ENCODE results near the gene SLC39A6.
A peak's percentile ranks its signal among the peaks of the same experiment; 100 is the strongest.
"Not testable (repeated sequence)": the region's sequence is repeated elsewhere in the genome, so short reads cannot be mapped to it uniquely, and the experiment has no call there.

Gene SLC39A6, protein sequence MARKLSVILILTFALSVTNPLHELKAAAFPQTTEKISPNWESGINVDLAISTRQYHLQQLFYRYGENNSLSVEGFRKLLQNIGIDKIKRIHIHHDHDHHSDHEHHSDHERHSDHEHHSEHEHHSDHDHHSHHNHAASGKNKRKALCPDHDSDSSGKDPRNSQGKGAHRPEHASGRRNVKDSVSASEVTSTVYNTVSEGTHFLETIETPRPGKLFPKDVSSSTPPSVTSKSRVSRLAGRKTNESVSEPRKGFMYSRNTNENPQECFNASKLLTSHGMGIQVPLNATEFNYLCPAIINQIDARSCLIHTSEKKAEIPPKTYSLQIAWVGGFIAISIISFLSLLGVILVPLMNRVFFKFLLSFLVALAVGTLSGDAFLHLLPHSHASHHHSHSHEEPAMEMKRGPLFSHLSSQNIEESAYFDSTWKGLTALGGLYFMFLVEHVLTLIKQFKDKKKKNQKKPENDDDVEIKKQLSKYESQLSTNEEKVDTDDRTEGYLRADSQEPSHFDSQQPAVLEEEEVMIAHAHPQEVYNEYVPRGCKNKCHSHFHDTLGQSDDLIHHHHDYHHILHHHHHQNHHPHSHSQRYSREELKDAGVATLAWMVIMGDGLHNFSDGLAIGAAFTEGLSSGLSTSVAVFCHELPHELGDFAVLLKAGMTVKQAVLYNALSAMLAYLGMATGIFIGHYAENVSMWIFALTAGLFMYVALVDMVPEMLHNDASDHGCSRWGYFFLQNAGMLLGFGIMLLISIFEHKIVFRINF

DNA sequence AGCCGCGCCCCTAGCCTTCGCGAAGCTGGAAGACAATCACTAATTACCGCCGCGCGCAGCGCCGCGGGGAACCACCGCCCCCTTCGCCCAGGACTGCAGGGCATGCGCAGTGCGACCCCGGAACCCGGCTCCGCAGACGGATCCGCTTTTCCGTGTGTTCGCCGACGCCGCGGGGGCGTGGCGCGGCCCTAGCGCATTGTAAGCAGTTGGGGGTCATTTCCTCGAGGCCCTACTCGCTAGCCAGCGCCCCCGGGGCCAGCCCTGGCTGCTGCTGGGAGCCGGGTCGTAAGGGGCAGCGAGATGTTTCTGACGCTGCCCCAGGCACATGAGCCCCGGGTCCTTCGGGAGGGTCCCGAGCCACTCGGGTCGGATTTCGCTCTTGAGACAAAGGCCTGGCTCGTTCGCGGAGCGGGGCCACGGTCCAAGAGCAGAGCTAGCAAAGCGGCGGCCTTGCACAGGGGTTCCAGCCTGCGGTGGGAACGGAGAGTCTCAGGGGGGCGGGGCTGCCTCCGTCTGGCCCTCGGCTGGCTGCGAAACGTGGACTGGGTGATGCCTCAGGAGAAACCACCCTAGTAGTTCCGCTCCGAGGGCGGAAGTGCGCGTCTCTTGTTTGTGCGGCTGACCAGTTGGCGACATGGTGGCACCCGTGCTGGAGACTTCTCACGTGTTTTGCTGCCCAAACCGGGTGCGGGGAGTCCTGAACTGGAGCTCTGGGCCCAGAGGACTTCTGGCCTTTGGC, at the start of gene SLC39A6, which contains the start of gene ELP2:
Gene SLC39A6 (minus strand): TSS at position 41 of the 739 bp plus-strand sequence. CDS start 2,333 bp downstream, outside the sequence.
Gene ELP2 (plus strand): TSS at position 600 of the 739 bp plus-strand sequence. CDS start 35 bp downstream, at position 635.
- DNase-seq (ENCODE audit: low read depth in 2 of 2), result peak; percentile 89 to 90

DNA sequence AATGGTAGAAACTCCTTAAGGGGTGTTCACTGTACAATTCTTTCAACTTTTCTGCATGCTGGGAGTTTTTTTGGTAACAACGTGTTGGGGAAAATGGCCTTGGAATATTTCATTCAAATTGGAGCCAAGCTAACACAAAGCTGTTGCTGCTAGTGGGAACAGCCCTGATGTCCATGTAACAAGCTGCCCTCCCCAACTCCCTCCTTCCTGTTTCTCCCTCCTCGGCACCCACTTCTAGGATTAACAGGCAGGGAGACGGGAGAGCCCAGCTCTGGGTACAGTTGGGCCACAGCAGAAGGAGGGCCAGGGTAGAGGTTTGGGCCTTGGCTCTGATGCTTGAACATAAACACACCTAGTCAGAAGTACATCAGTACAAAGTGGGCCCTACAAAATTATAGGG, 48.8 kb upstream of the SLC39A6 start:
- no peak for DNase-seq (ENCODE audit: low read depth in 2 of 2)

DNA sequence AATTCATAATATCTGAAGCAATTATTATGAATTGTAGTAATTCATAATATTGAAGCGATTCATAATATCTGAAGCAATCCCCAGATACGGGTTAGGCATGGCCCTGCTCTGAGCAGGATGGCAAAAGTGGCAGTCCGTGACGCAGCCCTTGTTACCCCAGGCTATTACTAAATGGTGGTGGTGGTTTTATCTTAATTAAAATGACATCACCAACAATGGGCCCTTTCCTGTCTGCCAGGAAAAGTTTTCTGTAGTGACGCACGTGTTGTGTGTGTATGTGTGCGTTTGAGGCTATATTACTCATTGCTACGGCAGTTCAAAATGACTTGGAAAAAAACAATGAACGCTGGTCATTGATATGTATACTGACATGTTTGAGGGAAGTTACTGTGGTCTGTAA, 47.6 kb upstream of the SLC39A6 start:
- no peak for DNase-seq (ENCODE audit: low read depth in 2 of 2)

DNA sequence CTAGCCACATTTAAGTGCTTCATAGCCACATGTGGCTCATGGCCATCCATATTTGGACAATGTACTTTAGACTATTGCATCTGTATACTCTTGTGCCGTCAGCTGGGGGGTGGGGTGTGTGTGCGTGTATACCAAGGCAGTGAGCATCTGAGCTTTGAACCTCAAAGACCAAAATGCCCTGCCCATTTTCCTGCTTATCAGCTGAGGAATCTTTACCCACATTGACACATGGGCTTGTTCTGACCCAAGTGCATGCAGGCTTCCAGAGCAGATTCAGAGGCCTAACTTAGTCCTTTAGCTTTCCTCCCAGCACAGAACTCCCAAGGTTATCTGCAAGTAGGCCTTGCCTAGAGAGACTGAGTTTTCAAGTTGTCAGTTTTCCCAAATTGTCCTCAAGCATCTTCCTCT, 47.0 kb upstream of the SLC39A6 start:
- no peak for DNase-seq (ENCODE audit: low read depth in 2 of 2)

DNA sequence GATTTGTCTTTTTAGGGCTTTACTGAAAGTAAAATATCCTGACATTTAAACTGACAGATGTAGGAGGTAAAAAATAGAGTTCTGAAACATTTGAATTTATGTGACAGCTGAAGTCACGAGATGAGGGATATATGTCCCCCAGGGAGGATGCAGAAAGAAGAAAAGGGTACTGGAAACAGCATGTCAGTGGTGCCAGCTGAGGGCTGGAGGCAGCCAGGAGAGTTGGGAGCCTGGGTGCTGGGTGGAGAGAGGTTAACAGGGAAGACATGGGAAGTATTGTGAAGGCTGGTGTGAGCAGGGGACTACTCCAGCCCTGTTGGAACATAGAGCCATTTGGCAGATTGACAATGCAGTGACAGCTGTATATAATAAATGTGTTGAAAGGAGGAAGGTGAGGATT, 46.3 kb upstream of the SLC39A6 start:
- no peak for DNase-seq (ENCODE audit: low read depth in 2 of 2)

DNA sequence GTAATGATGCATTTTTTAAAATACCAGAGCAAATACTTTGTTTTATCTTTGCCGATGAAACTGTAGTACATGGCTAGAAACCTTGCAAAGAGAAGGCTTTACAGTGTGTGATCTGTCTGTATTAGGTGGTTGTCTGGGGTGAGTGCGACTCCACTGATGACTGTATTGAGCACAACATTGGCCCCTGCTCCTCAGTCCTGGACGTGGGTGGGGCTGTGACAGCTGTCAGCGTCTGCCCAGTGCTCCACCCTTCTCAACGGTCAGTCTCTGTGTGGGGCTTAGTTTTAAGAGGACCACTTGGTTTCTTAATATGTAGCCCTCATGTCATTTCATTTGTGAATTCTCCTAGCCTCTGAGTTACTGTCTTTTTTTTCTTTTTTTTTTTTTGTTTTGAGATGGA, 40.8 kb upstream of the SLC39A6 start:
- DNase-seq (ENCODE audit: low read depth in 2 of 2), result no peak

DNA sequence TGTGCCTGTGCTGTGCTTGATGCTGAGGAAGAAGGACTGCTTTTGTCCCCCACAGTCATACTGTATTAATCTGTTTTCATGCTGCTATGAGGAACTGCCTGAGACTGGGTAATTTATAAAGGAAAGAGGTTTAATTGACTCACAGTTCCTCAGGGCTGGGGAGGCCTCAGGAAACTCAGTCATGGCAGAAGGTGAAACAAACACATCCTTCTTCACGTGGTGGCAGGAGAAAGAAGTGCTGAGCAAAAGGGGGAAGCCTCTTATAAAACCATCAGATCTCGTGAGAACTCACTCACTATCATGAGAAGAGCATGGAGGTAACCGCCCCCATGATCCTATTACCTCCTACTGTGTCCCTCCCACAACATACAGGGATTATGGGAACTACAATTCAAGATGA, 39.2 kb upstream of the SLC39A6 start:
- not testable (repeated sequence) for DNase-seq (ENCODE audit: low read depth in 2 of 2)

DNA sequence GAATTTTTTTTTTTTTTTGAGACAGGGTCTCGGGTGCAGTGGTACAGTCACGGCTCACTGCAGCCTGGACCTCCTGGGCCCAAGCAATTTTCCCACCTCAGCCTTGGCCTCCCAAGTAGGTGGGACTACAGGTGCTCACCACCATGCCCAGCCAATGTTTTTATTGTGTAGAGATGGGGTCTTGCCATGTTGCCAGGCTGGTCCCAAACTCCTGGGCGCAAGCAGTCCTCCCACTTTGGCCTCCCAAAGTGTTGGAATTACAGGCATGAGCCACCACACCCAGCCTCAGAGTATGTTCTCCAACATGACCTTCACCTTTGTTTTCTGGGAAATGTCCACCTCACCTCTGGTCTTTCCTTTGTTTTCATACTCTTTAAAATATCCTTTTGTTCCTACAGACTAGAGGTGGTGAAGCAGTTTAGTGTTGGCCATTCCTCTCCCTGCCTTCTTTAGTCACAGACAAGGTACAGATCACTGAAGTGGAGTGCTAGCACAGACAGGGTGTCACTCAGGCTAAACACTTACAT, 38.6 kb upstream of the SLC39A6 start:
- no peak for DNase-seq (ENCODE audit: low read depth in 2 of 2)

DNA sequence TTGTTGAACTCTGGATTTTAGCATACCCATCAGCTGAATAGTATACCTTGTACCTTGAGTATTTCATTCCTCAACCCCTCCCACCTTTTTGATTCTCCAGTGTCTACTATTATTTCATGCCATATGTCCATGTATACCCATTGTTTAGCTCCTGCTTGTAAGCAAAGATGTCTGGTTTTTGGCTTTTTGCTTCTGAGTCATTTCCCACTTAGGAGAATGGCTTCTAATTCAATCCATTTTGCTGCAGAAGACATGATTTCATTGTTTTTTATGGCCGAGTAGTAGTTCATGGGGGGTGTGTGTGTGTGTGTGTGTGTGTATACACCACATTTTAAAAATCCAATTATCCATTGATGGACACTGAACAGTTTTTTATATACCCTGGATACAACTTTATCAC, 33.8 kb upstream of the SLC39A6 start:
- no peak for DNase-seq (ENCODE audit: low read depth in 2 of 2)

DNA sequence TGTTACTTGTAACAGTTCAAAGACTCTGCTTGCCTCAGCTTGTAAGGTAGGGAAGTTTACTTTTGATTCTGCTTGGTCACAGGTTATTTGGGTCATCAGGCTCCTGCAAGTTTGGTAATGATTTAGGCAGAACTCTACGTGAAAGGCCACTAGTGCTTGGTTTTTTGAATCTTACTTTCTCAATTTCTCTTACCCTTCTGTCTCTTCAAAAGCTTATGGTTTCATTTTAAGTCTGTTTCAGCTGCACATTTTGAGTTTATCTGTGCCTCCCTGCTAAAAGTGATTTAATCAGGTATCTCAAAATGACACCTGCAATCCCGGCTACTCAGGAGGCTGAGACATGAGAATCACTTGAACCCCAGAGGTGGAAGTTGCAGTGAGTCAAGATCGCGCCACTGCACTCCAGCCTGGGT, 31.8 kb upstream of the SLC39A6 start:
- DNase-seq (ENCODE audit: low read depth in 2 of 2), result no peak

DNA sequence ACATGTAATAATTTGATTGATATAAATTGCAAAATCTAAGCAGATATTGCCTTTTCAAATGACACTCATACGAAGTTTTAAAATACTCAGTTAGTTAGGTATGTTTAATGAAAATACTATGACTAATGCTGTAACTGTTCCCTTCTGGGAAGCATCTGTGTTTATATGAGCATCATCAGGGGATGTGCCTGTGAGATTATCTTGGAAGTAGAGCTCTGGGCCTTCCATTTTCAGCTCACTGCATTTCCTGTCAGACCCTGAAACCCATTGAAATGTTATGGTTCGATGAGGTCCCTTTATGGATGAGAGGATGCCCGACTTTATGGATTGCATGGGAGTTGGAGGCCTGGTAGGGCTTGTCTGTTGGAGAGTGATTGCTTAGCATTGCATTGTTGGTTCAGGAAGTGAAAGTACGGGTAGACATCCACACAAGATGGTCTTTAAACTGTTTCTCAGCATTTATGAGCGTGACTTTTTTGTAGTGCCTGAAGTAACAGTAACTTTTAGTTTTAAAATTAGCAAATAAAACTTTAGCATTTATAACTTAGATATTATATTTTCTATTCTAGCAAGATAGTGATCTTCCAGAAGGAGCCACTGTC, 29.2 kb upstream of the SLC39A6 start:
- DNase-seq (ENCODE audit: low read depth in 2 of 2), result no peak

DNA sequence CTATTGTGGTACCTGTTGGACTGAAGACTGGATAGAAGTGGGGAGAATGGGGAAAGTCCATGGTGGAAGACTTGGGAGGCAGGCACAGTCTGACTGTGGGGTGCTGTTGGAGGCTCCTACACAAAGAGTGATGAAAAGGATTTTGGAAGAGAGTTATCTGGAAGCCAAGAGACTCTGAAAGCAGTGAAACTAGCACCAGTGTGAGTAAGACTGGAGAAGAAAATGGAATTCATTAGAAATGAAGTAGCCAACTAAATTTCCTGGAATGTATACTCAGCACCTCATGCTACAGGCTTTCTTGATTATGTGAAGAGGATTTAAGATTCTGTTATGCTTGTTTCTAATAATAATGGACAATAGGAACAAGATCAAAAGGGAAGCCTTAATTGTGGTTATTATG, 28.3 kb upstream of the SLC39A6 start:
- DNase-seq (ENCODE audit: low read depth in 2 of 2), result no peak

DNA sequence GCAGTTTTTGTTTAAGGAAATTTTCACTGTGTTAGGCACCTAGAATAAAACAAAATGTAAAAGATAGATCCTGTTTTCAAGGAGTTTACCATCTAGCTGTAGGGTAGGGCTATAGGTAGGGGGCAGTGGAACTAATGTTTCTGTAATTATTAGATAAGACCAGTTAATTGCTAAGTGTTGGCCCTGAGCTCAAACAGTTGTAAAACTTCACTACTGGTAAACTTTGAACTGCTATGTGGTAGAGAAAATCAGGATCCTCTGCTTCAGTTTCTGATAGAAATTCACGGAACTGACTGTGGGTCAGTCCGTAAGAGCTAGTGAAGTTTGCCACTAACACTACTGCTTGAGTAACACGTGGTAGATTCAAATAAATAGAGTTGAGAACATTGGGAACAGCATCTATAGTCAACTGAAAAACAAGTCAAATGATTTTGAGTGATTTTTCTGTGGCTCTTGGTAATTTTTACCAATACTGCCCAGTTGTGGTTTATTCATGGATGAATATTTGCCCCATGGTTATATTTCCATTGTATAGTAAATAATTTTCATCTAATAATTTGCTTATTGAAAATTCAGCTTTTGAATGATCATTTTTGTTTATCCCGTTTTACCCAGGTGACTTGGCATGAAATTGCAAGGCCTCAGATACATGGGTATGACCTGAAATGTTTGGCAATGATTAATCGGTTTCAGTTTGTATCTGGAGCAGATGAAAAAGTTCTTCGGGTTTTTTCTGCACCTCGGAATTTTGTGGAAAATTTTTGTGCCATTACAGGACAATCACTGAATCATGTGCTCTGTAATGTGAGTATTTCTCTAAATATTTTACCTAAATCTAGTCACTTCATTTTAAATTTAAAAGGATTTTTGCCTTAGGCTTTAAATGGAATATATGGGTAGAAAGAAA, 27.0 kb upstream of the SLC39A6 start:
- DNase-seq (ENCODE audit: low read depth in 2 of 2), result no peak

DNA sequence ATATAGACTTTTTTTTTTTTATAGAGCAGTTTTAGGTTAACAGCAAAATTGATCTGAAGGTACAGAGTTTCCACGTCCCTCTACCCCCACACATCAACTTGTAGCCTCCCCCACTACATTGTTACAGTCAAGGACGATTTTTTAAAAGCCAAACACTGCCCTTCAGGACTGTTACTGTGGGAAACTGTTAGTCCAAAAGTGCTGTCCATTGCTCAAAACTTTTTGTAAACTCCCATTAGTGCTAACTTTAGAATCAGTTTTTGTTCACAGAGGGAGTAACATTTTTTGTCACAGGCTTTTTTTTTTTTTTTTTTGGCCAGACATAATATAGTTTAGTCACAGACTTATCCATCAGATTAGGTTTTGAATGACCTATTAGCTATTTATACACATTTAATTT, 24.6 kb upstream of the SLC39A6 start:
- no peak for DNase-seq (ENCODE audit: low read depth in 2 of 2)

DNA sequence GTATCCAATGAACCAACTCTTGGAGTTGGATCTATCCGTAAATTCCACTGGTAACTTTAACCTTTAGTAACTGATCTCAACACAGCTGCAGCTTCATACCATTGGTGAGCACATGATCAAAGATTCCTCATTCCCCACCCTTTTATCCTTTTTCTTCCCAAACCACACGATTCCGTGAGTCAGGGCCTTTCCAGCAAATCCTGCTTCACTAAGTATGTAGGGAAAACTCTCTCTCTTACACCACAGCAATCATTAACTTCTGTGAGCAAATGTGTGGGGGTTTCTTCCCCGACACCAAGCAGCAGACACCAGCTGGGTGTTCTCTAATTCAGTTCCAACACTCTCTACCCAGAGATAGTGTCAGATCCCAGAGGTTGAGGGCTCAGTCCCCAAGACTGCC, 24.1 kb upstream of the SLC39A6 start:
- no peak for DNase-seq (ENCODE audit: low read depth in 2 of 2)

DNA sequence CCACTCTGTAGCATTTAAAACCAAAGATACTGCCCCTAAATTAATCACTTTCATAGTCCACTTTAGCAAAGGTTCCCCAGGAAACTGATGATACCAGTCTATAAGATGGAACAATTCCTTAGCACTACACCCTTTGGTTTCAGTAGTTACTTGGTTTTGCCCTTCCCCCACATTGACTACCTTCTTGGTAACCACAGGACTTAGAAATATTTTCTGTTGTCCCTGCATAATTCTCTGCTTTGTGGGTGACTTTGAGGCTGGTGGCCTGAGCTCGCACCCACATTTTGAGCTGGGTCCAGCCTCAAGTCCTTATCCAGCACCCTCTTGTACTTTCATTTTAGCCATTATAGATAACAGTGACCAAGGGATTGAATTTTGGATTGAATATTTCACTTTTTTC, 23.6 kb upstream of the SLC39A6 start:
- DNase-seq (ENCODE audit: low read depth in 2 of 2), result no peak

DNA sequence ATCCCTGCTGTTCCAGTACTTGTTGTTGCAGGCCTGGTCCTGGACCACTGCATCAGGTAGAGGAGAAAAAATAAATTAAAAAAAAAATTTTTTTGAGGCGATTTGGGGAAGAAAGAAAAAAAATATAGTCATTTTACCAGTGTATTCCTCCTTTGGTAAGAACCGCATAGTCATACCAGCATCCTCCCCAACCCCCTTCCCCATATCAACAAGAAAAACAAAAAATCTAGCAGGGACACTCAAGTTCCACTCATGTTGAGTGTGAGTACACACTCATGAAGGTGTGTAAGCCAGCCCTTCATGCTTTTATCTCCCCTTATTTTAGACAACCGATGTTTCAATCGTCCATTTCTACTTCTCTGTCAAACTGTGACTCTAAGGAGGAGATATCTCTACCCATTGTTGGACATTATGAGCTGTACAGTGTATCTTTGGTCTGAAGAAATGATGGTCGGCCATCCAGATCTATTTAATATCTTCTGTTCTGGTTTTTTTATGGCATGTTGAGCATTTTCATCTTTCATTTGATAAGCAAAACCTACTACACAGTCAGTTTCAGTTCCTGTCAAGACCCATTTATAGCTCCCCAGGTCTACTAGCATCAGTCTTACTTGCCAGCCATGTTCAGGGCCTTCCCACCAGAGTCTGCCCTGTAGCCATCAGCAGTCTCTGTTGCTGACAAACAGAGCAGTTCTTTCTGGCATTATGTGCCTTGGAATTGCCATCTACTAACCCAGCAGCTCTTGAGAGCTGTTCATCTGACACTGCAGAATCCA, 20.6 kb upstream of the SLC39A6 start:
- DNase-seq (ENCODE audit: low read depth in 2 of 2), result no peak

DNA sequence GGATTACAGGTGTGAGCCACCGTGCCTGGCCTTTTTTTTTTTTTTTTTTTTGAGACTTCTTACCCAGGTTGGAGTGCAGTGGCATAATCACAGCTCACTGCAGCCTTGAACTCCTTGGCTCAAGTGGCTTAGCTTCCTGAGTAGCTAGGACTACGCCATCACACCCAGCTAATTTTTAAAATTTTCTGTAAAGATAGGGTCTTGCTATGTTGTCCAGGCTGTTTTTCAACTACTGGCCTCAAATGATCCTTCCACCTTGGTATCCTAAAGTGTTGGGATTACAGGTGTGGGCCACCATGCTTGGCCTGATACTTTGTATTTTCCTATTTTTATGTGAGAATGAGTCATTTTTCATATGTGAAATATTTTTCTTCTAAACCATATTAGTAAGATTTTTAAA, 14.3 kb upstream of the SLC39A6 start:
- no peak for DNase-seq (ENCODE audit: low read depth in 2 of 2)

DNA sequence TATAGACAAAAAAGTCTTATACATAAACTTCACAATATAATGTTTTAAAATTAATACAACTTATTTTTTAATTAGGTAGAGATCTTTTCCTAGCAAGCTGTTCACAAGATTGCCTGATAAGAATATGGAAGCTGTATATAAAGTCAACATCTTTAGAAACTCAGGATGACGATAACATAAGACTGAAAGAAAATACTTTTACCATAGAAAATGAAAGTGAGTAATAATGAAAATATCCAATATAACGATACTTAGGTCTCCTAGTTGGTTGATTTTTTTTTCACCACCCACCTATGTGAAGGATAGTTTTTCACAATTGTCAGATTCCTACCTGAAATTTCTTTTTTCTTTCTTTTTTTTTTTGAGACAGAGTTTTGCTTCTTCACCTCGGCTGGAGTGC, 13.6 kb upstream of the SLC39A6 start:
- no peak for DNase-seq (ENCODE audit: low read depth in 2 of 2)

DNA sequence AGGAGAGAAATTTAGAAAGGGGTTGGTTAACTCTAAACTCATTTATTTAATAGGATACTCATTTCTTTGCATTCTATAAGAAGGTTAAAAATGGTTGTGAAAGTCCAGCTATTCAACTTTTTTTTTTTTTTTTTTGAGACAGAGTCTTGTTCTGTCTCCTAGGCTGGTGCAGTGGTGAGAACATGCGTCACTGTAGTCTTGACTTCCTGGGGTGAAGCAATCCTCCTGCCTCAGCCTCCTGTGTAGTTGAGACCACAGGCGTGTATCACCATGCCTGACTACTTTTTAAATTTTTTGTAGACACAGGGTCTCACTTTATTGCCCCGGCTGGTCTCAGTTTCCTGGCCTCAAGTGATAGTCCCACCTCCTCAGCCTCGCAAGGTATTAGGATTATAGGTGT, 12.4 kb upstream of the SLC39A6 start:
- no peak for DNase-seq (ENCODE audit: low read depth in 2 of 2)
